CD4-positive, CD25-positive, alpha-beta regulatory T cell (primary cell): ENCODE measurements around the gene MYL7. TPM values are rescaled to one million over a fixed set of nuclear protein-coding genes. Genes with fewer than 3 reads are reported as not detected.
A peak's percentile ranks its signal among the peaks of the same experiment; 100 is the strongest.

Experiments
- ATAC-seq, 2 donors: fragments of 150-1000 bp; cut with Tn5 transposase; one replicate each; pipeline ENCODE4 v1.10.0; 2021; ENCODE audit warnings: low read depth in 2 of 2, moderate number of reproducible peaks in 2 of 2, moderate library complexity in 1 of 2
- DNase-seq, 3 donors: peaks; one replicate each; pipeline versions ENCODE4 v3.0.0 to v3.0.0-alpha.2; 2012 to 2022; ENCODE audit warnings: mixed read lengths in 1 of 3
- H3K27ac ChIP-seq: one replicate; pipeline ENCODE4 v1.7.0; 2013; ENCODE audit warnings: mild to moderate bottlenecking, low read length; ENCODE audit not compliant: insufficient read depth, poor library complexity, severe bottlenecking
- H3K27me3 ChIP-seq: one replicate; pipeline ENCODE4 v1.7.0; 2013; ENCODE audit warnings: low read length; ENCODE audit not compliant: control insufficient read depth, insufficient read depth
- H3K36me3 ChIP-seq: one replicate; pipeline ENCODE4 v1.7.0; 2013; ENCODE audit warnings: mild to moderate bottlenecking, low read length, moderate library complexity; ENCODE audit not compliant: control insufficient read depth, insufficient read depth
- H3K4me1 ChIP-seq: 2 replicates; pipeline ENCODE4 v1.7.0; 2013; ENCODE audit warnings: mild to moderate bottlenecking, low read length; ENCODE audit not compliant: insufficient read depth, control insufficient read depth, poor library complexity, severe bottlenecking
- H3K4me3 ChIP-seq: one replicate; pipeline ENCODE4 v1.7.0; 2013; ENCODE audit warnings: low read depth, mild to moderate bottlenecking, low read length, moderate library complexity
- H3K9me3 ChIP-seq, 2 experiments: 1 replicate in 1 of 2; 2 replicates in 1 of 2; pipeline ENCODE4 v1.7.0; 2013; ENCODE audit warnings: low read length in 2 of 2, mild to moderate bottlenecking in 1 of 2, moderate library complexity in 1 of 2; ENCODE audit not compliant: control insufficient read depth in 2 of 2
- H3K27ac Mint-ChIP-seq, 3 donors: one replicate each; pipeline ENCODE4 v1.8.0; 2020 to 2022; ENCODE audit warnings: mild to moderate bottlenecking in 3 of 3, mixed read lengths in 3 of 3, moderate library complexity in 2 of 3
- H3K27me3 Mint-ChIP-seq: one replicate; pipeline ENCODE4 v1.8.0; 2022; ENCODE audit warnings: mild to moderate bottlenecking, mixed read lengths
- H3K36me3 Mint-ChIP-seq: one replicate; pipeline ENCODE4 v1.8.0; 2020; ENCODE audit warnings: mixed read lengths
- H3K4me1 Mint-ChIP-seq, 4 donors: one replicate each; pipeline ENCODE4 v1.8.0; 2020 to 2022; ENCODE audit warnings: mixed read lengths in 4 of 4, mild to moderate bottlenecking in 1 of 4
- H3K4me3 Mint-ChIP-seq, 4 donors: one replicate each; pipeline ENCODE4 v1.8.0; 2020 to 2022; ENCODE audit warnings: mild to moderate bottlenecking in 4 of 4, mixed read lengths in 4 of 4, moderate library complexity in 3 of 4
- H3K9me3 Mint-ChIP-seq, 7 donors: one replicate each; pipeline ENCODE4 v1.8.0; 2020 to 2022; ENCODE audit warnings: mixed read lengths in 7 of 7, mild to moderate bottlenecking in 3 of 7, moderate library complexity in 2 of 7
- polyA plus RNA-seq, 4 donors: library from polyadenylated mRNA; unstranded; fragments of 300-500 nt; fragmentation: Illumina TruSeq; gene quantifications; one replicate each; pipeline ENCODE4 v1.2.3, GENCODE V29; 2021
- total RNA-seq: library from RNA; stranded (reverse); gene quantifications from one replicate; pipeline ENCODE4 v1.2.3, GENCODE V29; 2022

The MYL7 gene
- total and polyA plus RNA-seq, 5 donors from 2014 or later = not detected

DNA sequence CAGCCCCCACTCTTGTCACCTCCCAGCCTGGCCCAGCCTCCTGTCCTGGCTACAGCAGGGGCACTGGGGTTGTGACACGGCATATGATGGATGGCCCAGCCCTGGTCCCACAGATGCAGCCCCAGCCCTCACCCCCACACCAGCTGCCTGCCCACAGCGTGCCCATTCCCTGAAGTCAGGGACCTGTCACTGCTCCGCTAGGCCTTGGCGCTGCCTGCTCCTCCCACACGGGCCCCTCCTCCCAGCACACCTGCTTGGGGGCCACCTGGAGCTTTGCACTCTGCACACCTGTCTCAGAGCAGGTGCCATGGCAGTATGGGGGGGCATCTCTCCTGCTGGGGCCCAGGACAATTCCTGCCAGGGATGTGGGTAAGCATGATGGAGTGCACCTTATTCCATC is 44.6 kb upstream of the MYL7 start:
- ATAC-seq (no peak), DNase-seq (no peak)
- Mint-ChIP-seq H3K4me3 (no peak overlapping the region), H3K4me1 (no peaks in the 10 kb centered on the region), H3K27ac (no peak overlapping the region), H3K9me3 (peaks cover 0 to 12% (median 4%) of the 10 kb centered on the region in 7 donors), H3K36me3 (no peaks in the 10 kb centered on the region), H3K27me3 (no peaks in the 10 kb centered on the region)
- Histone ChIP-seq H3K27me3 (peaks cover 5% of the 10 kb centered on the region), H3K9me3 (peaks cover 7% of the 10 kb centered on the region in 2 experiments), H3K27ac (no peak overlapping the region), H3K4me1 (no peaks in the 10 kb centered on the region), H3K36me3 (no peaks in the 10 kb centered on the region), H3K4me3 (no peak overlapping the region)

DNA sequence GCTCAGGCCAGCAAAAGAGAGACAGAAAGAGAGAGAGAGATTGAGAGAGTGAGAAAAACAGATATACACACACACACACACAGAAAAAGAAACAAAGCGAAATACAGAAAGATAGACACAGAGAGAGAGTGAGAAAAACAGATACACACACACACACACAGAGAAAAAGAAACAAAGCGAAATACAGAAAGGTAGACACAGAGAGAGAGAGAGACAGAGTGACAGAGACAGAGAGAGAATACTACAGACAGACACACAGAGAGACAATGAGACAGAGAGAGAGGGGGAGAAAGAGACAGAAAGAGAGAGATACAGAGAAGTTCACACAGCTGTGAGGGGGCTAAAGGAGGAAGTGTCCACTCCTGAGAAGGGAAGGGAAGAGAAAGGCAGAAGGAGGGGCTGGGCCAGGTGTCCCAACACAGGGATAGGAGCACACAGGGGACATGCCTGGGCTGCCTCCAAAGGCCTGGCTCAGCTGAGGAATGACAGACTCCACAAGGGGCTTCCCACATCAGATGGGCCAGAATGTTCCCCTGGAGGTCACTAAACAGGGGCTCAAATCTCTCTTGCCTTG is 43.8 kb upstream of the MYL7 start:
- no peak overlapping the region for H3K27ac ChIP-seq
- no peaks in the 10 kb centered on the region for H3K27me3 Mint-ChIP-seq
- no peaks in the 10 kb centered on the region for H3K36me3 ChIP-seq
- peaks cover 5% of the 10 kb centered on the region for H3K27me3 ChIP-seq
- H3K4me1 ChIP-seq = no peaks in the 10 kb centered on the region
- ATAC-seq (no peak), DNase-seq (no peak)
- peak overlapping the region in 1 of 3 donors; percentile 21 for H3K27ac Mint-ChIP-seq
- H3K4me3 Mint-ChIP-seq = no peak overlapping the region
- no peaks in the 10 kb centered on the region for H3K4me1 Mint-ChIP-seq
- H3K36me3 Mint-ChIP-seq = no peaks in the 10 kb centered on the region
- no peak overlapping the region for H3K4me3 ChIP-seq
- H3K9me3 Mint-ChIP-seq = peaks cover 0 to 12% (median 4%) of the 10 kb centered on the region in 7 donors
- peaks cover 7% of the 10 kb centered on the region in 2 experiments for H3K9me3 ChIP-seq

DNA sequence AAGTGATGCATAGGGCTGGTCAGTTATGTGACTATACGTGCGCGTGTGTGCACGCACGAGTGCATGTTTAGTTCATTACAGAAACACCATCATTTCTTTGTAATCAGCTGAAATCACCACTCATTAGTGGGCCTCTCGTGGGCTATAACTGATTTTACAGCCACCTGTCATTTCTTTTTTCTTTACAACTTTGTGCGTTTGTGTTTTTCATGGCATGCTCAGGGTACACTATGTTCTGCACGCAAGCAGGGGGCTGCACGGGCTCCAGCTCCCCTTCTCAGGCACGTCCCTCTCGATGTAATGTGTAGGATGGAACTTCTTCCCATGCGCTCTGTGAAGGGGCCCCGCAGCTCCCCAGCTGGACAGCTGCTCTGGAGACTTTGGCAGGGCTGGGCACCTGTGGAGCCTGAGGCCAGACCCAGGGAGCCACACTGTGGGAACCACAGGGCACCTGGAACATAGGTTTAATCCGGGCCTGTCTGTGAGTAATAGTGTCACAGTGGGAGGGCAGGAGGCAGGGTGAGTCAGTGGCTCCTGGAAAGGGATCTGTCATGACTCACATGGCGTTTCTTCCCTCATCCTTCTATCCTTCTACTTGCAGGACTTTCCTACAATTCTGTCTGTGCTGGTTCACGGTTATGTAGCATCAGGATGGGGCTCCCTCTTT is 43.2 kb upstream of the MYL7 start:
- H3K9me3 Mint-ChIP-seq = peaks cover 0 to 12% (median 4%) of the 10 kb centered on the region in 7 donors
- no peak overlapping the region for H3K27ac Mint-ChIP-seq
- H3K4me1 ChIP-seq = no peaks in the 10 kb centered on the region

DNA sequence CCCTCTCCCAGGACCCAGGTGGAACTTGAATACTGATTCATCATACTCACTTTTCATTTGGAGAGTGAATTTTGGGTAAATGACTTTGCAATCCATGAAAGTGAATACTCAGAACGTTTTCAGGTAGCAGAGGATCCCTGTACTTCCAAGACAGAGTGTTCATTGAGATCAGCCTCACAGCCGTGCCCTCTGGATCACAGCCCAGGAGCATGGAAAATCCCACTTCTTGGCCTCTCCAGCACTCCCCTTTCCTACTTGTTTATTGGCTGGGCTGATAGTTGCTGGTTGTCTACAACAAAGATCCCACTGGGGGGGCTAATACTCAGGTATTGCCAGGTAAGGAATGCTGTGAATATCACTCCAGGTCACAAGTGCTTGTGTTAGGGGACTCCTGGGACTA is 42.3 kb upstream of the MYL7 start:
- ATAC-seq = no peak
- Histone ChIP-seq H3K36me3 (no peaks in the 10 kb centered on the region), H3K27me3 (peaks cover 9% of the 10 kb centered on the region), H3K27ac (no peak overlapping the region), H3K9me3 (peaks cover 7% of the 10 kb centered on the region in 2 experiments), H3K4me3 (no peak overlapping the region), H3K4me1 (no peaks in the 10 kb centered on the region)
- Mint-ChIP-seq H3K27me3 (peaks cover 6% of the 10 kb centered on the region), H3K4me3 (no peak overlapping the region), H3K27ac (no peak overlapping the region), H3K9me3 (peaks cover 0 to 12% (median 4%) of the 10 kb centered on the region in 7 donors), H3K4me1 (no peaks in the 10 kb centered on the region), H3K36me3 (peaks cover 5% of the 10 kb centered on the region)
- no peak for DNase-seq

More for the DNA sequence above, 43.2 kb upstream of the MYL7 start:
- Mint-ChIP-seq H3K4me3 (no peak overlapping the region), H3K4me1 (no peaks in the 10 kb centered on the region), H3K27me3 (peaks cover 2% of the 10 kb centered on the region), H3K36me3 (peaks cover under 1% of the 10 kb centered on the region)
- Histone ChIP-seq H3K4me3 (no peak overlapping the region), H3K27ac (no peak overlapping the region), H3K36me3 (no peaks in the 10 kb centered on the region), H3K27me3 (peaks cover 7% of the 10 kb centered on the region), H3K9me3 (peaks cover 7% of the 10 kb centered on the region in 2 experiments)
- DNase-seq = no peak
- ATAC-seq = no peak

DNA sequence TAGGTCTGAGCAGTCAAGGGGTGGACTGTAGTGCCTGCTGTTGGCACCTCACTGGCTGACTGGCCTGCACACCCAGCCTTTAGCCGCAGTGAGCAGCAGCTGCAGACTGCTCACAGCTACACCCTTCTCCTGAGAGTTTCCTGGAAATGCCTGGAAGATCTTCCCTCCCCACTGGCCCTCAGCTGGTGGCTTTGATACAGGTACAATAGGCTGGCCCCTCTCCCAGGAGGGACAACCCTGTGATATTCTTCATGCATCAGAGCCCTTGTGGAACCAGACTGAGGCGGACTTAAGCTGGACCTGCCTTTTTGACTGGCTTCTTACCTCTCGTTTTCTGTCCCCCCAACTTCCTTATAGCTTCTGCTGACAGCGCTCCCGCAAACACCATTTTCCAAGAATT is 41.7 kb upstream of the MYL7 start:
- peaks cover 0 to 12% (median 4%) of the 10 kb centered on the region in 7 donors for H3K9me3 Mint-ChIP-seq

DNA sequence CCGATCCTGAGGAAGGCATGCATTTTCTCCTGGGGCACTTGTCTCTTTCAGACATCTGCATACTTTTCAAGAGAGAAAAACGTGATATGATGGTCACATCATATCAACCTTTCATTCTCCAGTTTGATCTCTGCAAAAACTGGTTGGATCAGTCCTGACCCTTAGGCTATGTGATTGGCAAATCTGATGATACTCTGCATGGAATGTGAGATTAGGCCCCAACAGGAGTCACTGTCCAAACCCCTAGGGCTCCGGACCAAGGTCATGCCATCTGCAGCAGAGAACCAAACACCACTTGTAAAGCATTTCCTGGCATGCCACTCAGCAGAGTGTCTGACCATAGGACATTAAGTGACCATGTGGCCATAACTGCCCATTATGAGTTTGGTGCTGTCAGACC is 39.5 kb upstream of the MYL7 start:
- H3K4me3 Mint-ChIP-seq = no peak overlapping the region
- H3K27me3 Mint-ChIP-seq = peaks cover 12% of the 10 kb centered on the region
- peaks cover 0 to 12% (median 4%) of the 10 kb centered on the region in 7 donors for H3K9me3 Mint-ChIP-seq
- peaks cover 5% of the 10 kb centered on the region for H3K36me3 Mint-ChIP-seq
- ATAC-seq (no peak), DNase-seq (no peak)
- no peaks in the 10 kb centered on the region for H3K4me1 Mint-ChIP-seq
- no peaks in the 10 kb centered on the region for H3K4me1 ChIP-seq
- no peak overlapping the region for H3K4me3 ChIP-seq
- peaks cover 9% of the 10 kb centered on the region for H3K27me3 ChIP-seq
- no peak overlapping the region for H3K27ac ChIP-seq
- H3K9me3 ChIP-seq = peaks cover 7% of the 10 kb centered on the region in 2 experiments
- no peak overlapping the region for H3K27ac Mint-ChIP-seq
- no peaks in the 10 kb centered on the region for H3K36me3 ChIP-seq

More for the DNA sequence above, 41.7 kb upstream of the MYL7 start:
- ATAC-seq (no peak), DNase-seq (no peak)
- Histone ChIP-seq H3K36me3 (no peaks in the 10 kb centered on the region), H3K4me1 (no peaks in the 10 kb centered on the region), H3K4me3 (no peak overlapping the region), H3K27ac (no peak overlapping the region), H3K9me3 (peaks cover 7% of the 10 kb centered on the region in 2 experiments), H3K27me3 (peaks cover 9% of the 10 kb centered on the region)
- Mint-ChIP-seq H3K4me3 (no peak overlapping the region), H3K27me3 (peaks cover 6% of the 10 kb centered on the region), H3K27ac (no peak overlapping the region), H3K36me3 (peaks cover 5% of the 10 kb centered on the region), H3K4me1 (no peaks in the 10 kb centered on the region)

DNA sequence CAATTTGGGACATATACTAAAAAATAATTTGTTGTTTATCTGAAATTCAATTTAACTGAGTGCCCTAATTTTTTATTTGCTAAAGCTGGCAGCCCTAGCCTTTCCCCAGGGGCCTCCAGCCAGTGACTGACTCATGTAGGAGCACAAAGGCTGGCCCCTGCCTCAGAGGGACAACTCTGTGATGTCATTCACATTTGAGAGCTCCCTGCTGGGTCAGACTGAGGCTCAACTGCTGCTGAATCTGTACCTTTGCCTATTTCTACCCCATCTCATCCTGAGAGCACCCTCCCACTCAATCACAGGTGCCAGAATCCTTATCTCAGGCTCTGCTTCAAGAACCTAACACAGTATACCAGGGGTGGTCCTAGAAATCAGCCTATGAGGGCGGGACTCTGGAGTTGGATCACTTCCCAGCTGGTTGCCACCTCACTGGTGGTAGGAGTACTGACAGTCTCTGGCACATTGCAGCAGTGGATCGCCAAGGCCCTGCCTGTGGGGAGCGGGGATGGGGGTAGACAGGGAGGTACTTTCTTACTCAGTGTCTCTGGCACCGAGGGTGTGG is 36.5 kb upstream of the MYL7 start:
- Histone ChIP-seq H3K27ac (no peak overlapping the region), H3K9me3 (peaks cover under 1 to 7% of the 10 kb centered on the region in 2 experiments), H3K4me1 (no peaks in the 10 kb centered on the region), H3K36me3 (no peaks in the 10 kb centered on the region), H3K4me3 (no peak overlapping the region), H3K27me3 (peaks cover 9% of the 10 kb centered on the region)
- ATAC-seq (no peak), DNase-seq (no peak)
- Mint-ChIP-seq H3K9me3 (peaks cover 0 to 9% (median 4%) of the 10 kb centered on the region in 7 donors), H3K4me1 (no peaks in the 10 kb centered on the region), H3K27me3 (peaks cover 28% of the 10 kb centered on the region), H3K36me3 (peaks cover 5% of the 10 kb centered on the region), H3K4me3 (no peak overlapping the region), H3K27ac (no peak overlapping the region)
